ENCODE data around the gene PPP2R2D.

DNA sequence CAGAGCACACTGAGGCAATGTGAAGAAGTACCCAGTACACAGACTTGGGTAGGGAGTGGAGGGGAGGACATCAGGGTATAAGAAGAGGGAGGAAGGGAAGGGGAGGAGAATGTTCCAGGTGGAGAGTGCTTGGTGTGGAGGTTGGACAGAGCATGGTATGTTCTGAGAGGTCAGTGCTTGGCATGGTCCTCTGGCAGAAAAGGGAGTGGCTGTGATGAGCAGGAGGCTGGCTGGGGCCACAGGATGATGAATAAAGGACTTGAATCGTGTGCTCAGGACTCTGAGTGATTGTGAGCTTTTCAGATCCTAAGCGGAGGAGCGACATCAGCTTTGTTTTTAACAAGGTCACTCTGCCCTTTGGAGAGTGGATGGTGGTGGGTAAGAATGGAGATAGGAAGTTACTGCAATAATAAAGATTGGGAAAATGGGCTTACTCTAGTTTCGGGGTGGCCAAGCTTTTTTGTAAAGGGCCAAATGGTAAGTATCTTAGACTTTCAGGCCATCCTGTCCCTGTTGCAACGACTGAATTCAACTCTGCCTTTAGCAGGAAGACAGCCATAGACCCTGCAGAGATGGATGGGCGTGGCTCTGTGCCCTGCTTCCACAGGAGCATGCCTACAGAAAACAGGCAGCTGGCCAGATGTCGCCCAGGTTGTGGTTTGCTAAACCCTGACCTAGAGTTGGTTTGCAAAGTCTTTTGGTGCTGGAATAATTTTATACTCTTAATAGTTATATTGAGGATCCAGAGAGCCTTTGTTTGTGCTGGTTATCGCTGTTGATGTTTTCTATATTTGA, 8.4 kb downstream of the PPP2R2D start:
- TF ChIP-seq, protein P1, sequence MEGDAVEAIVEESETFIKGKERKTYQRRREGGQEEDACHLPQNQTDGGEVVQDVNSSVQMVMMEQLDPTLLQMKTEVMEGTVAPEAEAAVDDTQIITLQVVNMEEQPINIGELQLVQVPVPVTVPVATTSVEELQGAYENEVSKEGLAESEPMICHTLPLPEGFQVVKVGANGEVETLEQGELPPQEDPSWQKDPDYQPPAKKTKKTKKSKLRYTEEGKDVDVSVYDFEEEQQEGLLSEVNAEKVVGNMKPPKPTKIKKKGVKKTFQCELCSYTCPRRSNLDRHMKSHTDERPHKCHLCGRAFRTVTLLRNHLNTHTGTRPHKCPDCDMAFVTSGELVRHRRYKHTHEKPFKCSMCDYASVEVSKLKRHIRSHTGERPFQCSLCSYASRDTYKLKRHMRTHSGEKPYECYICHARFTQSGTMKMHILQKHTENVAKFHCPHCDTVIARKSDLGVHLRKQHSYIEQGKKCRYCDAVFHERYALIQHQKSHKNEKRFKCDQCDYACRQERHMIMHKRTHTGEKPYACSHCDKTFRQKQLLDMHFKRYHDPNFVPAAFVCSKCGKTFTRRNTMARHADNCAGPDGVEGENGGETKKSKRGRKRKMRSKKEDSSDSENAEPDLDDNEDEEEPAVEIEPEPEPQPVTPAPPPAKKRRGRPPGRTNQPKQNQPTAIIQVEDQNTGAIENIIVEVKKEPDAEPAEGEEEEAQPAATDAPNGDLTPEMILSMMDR (conservative IDR thresholded peaks at IDR 0.05) = no peak
- no peak for TF ChIP-seq ZFX (IDR thresholded peaks at IDR 0.05)

Data from C4-2B (cell line).